ENCODE results near the gene NMNAT2. TPM values are rescaled to one million over a fixed set of nuclear protein-coding genes. Genes with fewer than 3 reads are reported as not detected.

Gene NMNAT2
- polyA plus RNA-seq, 4 donors, result 0.34 to 2.3 TPM; not detected in 2

- H3K27ac ChIP-seq (ENCODE audit: low read depth in 1 of 3, low read length in 2 of 3), result no peak overlapping the region
- DNase-seq (no peak), FAIRE-seq (no peak)
- H3K4me3 ChIP-seq (ENCODE audit: low read depth in 1 of 3, low read length in 3 of 3), result no peak overlapping the region
- H3K36me3 ChIP-seq (ENCODE audit: control insufficient read depth in 3 of 3, insufficient read depth in 2 of 3, low read depth in 1 of 3, low read length in 3 of 3), result no peaks in the 10 kb centered on the region
- WGBS, 3 donors, result 76 to 87% (median 81%) methylated on average over 6 of the region's 6 CpGs
- H3K4me1 ChIP-seq (ENCODE audit: control insufficient read depth in 3 of 3, insufficient read depth in 2 of 3, low read depth in 1 of 3, low read length in 2 of 3), result no peaks in the 10 kb centered on the region
- no peaks in the 10 kb centered on the region for H3K27me3 ChIP-seq (ENCODE audit: control insufficient read depth in 3 of 3, insufficient read depth in 3 of 3, low read length in 3 of 3)
- peaks cover 0 to 5% of the 10 kb centered on the region in 2 donors for H3K9me3 ChIP-seq (ENCODE audit: control insufficient read depth in 2 of 2, insufficient read depth in 1 of 2, low read depth in 1 of 2, low read length in 1 of 2)
These were observed 127.6 kb downstream of the NMNAT2 start for GRCh38 chr1:183290628-183291027.

GRCh38 chr1:183289051-183289496 is 129.1 kb downstream of the NMNAT2 start:
- no peak overlapping the region for H3K27ac ChIP-seq (ENCODE audit: low read depth in 1 of 3, low read length in 2 of 3)
- FAIRE-seq, result no peak
- 90 to 92% (median 90%) methylated on average over 9 of the region's 9 CpGs for WGBS, 3 donors

DNA sequence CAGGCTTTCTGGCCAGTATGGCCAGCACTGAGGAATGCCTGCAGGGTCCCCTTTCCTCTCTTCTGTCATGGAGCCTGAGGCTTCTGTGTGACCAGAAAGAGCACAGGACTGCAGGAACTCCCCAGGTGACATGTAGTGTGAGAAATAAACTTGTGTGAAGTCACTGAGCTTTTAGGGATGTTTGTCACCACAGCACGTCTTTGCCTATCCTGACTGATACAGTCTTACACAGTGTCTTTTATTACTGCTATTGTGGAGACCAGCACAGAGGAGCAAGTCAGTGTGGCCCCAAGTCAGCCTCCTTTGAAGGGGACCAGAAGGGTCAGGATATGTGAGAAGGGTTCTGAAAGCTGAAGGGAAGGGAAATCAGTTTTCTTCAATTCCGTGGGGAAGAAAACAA is 129.6 kb downstream of the NMNAT2 start:
- WGBS, 3 donors, result 88 to 98% (median 91%) methylated on average over 2 of the region's 2 CpGs
- Histone ChIP-seq H3K9me3 (ENCODE audit: control insufficient read depth in 2 of 2, insufficient read depth in 1 of 2, low read depth in 1 of 2, low read length in 1 of 2) (peaks cover 0 to 5% of the 10 kb centered on the region in 2 donors), H3K4me1 (ENCODE audit: control insufficient read depth in 3 of 3, insufficient read depth in 2 of 3, low read depth in 1 of 3, low read length in 2 of 3) (no peaks in the 10 kb centered on the region)

More at GRCh38 chr1:183289051-183289496, 129.1 kb downstream of the NMNAT2 start:
- Histone ChIP-seq H3K9me3 (ENCODE audit: control insufficient read depth in 2 of 2, insufficient read depth in 1 of 2, low read depth in 1 of 2, low read length in 1 of 2) (peaks cover 0 to 5% of the 10 kb centered on the region in 2 donors), H3K4me3 (ENCODE audit: low read depth in 1 of 3, low read length in 3 of 3) (no peak overlapping the region), H3K4me1 (ENCODE audit: control insufficient read depth in 3 of 3, insufficient read depth in 2 of 3, low read depth in 1 of 3, low read length in 2 of 3) (no peaks in the 10 kb centered on the region), H3K27me3 (ENCODE audit: control insufficient read depth in 3 of 3, insufficient read depth in 3 of 3, low read length in 3 of 3) (no peaks in the 10 kb centered on the region), H3K36me3 (ENCODE audit: control insufficient read depth in 3 of 3, insufficient read depth in 2 of 3, low read depth in 1 of 3, low read length in 3 of 3) (no peaks in the 10 kb centered on the region)
- no peak for DNase-seq

DNA sequence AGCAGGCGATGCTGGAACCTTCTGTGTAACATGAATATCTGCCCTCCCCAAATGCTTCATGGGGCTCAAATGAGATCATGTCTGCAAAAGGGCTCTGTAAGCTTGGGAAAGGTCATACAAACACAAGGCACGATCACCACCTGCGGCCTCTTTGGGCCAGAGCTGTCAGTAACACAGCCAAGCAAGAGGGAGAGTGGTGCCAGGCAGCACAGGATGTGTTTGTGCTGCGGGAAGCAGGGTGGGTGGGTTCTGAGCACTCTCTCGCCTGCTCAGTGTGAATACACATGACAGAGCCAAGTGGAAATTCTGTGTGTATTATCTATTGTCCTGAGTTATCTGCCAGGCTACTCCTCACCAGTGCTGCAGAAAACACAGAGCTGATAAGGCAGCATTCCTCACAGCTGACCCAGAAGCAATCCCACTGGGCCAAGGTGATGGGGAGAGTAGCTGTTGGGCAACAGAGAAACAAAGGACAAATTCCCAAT is 130.9 kb downstream of the NMNAT2 start:
- DNase-seq, result no peak
- Histone ChIP-seq H3K4me3 (ENCODE audit: low read depth in 1 of 3, low read length in 3 of 3) (no peak overlapping the region), H3K36me3 (ENCODE audit: control insufficient read depth in 3 of 3, insufficient read depth in 2 of 3, low read depth in 1 of 3, low read length in 3 of 3) (no peaks in the 10 kb centered on the region), H3K4me1 (ENCODE audit: control insufficient read depth in 3 of 3, insufficient read depth in 2 of 3, low read depth in 1 of 3, low read length in 2 of 3) (no peaks in the 10 kb centered on the region), H3K27ac (ENCODE audit: low read depth in 1 of 3, low read length in 2 of 3) (no peak overlapping the region), H3K27me3 (ENCODE audit: control insufficient read depth in 3 of 3, insufficient read depth in 3 of 3, low read length in 3 of 3) (no peaks in the 10 kb centered on the region), H3K9me3 (ENCODE audit: control insufficient read depth in 2 of 2, insufficient read depth in 1 of 2, low read depth in 1 of 2, low read length in 1 of 2) (peaks cover 0 to 5% of the 10 kb centered on the region in 2 donors)
- no peak for FAIRE-seq
- 58 to 73% (median 61%) methylated on average over 5 of the region's 5 CpGs for WGBS, 3 donors

More for the DNA sequence above, 129.6 kb downstream of the NMNAT2 start:
- no peak for FAIRE-seq
- Histone ChIP-seq H3K36me3 (ENCODE audit: control insufficient read depth in 3 of 3, insufficient read depth in 2 of 3, low read depth in 1 of 3, low read length in 3 of 3) (no peaks in the 10 kb centered on the region), H3K27ac (ENCODE audit: low read depth in 1 of 3, low read length in 2 of 3) (no peak overlapping the region), H3K27me3 (ENCODE audit: control insufficient read depth in 3 of 3, insufficient read depth in 3 of 3, low read length in 3 of 3) (no peaks in the 10 kb centered on the region), H3K4me3 (ENCODE audit: low read depth in 1 of 3, low read length in 3 of 3) (no peak overlapping the region)
- no peak for DNase-seq

DNA sequence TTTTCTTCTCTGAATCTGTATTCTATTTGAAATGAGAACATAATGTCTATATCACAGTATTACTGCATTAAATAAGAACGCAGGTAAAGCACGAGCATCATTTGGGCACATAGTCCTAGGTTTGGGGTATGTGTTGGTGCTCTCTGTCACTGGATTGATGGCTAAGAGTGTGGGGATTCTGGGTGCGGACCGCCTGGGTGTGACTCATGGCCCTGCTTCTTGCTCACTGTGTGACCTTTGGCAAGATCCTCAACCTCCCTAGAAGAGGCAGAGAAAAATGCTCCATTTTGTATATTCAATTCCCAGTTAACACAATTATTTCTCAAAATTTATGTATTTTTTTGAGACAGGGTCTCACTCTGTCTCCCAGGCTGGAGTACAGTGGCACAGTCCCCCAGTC is 132.4 kb downstream of the NMNAT2 start:
- Histone ChIP-seq H3K36me3 (ENCODE audit: control insufficient read depth in 3 of 3, insufficient read depth in 2 of 3, low read depth in 1 of 3, low read length in 3 of 3) (no peaks in the 10 kb centered on the region), H3K9me3 (ENCODE audit: control insufficient read depth in 2 of 2, insufficient read depth in 1 of 2, low read depth in 1 of 2, low read length in 1 of 2) (peaks cover 0 to 5% of the 10 kb centered on the region in 2 donors), H3K27ac (ENCODE audit: low read depth in 1 of 3, low read length in 2 of 3) (no peak overlapping the region), H3K4me1 (ENCODE audit: control insufficient read depth in 3 of 3, insufficient read depth in 2 of 3, low read depth in 1 of 3, low read length in 2 of 3) (peaks cover 0 to 5% (median 0%) of the 10 kb centered on the region in 3 donors), H3K27me3 (ENCODE audit: control insufficient read depth in 3 of 3, insufficient read depth in 3 of 3, low read length in 3 of 3) (no peaks in the 10 kb centered on the region), H3K4me3 (ENCODE audit: low read depth in 1 of 3, low read length in 3 of 3) (no peak overlapping the region)
- DNase-seq (no peak), FAIRE-seq (no peak)
- WGBS, 3 donors, result 52 to 86% (median 69%) methylated on average over 4 of the region's 4 CpGs

DNA sequence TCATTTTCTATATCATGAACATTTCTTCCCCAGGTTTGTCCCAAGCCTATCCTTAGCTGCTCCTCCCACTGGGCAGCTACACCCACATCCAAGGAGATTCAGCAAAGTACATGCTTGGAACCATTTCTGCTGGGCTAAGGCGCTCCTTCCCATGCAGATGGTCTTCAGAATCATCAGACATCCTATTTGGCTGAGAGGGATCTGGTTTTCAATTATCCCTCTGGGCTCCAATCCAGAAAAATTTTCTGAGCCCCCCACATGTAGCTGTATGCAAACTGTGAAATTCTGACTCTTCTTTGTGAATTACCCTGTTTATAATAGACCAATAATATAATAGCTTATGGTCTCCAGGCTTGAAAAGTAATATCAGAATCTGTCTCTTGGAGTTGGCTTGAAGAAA is 132.9 kb downstream of the NMNAT2 start:
- peaks cover 0 to 5% (median 0%) of the 10 kb centered on the region in 3 donors for H3K4me1 ChIP-seq (ENCODE audit: control insufficient read depth in 3 of 3, insufficient read depth in 2 of 3, low read depth in 1 of 3, low read length in 2 of 3)
- H3K27me3 ChIP-seq (ENCODE audit: control insufficient read depth in 3 of 3, insufficient read depth in 3 of 3, low read length in 3 of 3), result no peaks in the 10 kb centered on the region
- peaks cover 0 to 5% of the 10 kb centered on the region in 2 donors for H3K9me3 ChIP-seq (ENCODE audit: control insufficient read depth in 2 of 2, insufficient read depth in 1 of 2, low read depth in 1 of 2, low read length in 1 of 2)
- H3K27ac ChIP-seq (ENCODE audit: low read depth in 1 of 3, low read length in 2 of 3), result no peak overlapping the region
- FAIRE-seq, result no peak
- DNase-seq, result no peak
- no peaks in the 10 kb centered on the region for H3K36me3 ChIP-seq (ENCODE audit: control insufficient read depth in 3 of 3, insufficient read depth in 2 of 3, low read depth in 1 of 3, low read length in 3 of 3)
- H3K4me3 ChIP-seq (ENCODE audit: low read depth in 1 of 3, low read length in 3 of 3), result no peak overlapping the region
- 81 to 96% (median 90%) methylated on average over 1 of the region's 1 CpG for WGBS, 3 donors

DNA sequence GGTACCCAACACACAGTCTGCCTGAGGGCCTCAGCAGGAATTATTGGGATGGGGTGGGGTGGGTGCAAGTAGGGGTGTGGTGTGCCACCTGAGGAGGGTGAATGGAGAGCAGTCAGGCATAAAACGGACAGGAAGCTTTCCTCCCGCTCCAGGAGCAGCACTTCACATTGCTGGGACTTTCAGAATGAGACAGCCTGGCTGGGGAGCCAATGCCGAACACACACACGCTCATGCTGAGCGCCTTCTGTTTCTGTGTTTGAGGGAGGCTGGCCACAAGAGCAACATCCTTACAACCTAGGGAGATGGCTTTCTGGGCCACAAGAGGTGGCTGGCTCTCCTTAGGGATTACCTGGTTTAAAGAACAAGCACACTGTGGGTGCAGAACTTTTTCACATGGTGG is 134.1 kb downstream of the NMNAT2 start:
- no peak overlapping the region for H3K4me3 ChIP-seq (ENCODE audit: low read depth in 1 of 3, low read length in 3 of 3)
- peaks cover 0 to 8% (median 0%) of the 10 kb centered on the region in 3 donors for H3K4me1 ChIP-seq (ENCODE audit: control insufficient read depth in 3 of 3, insufficient read depth in 2 of 3, low read depth in 1 of 3, low read length in 2 of 3)
- H3K27me3 ChIP-seq (ENCODE audit: control insufficient read depth in 3 of 3, insufficient read depth in 3 of 3, low read length in 3 of 3), result no peaks in the 10 kb centered on the region
- peaks cover 0 to 5% of the 10 kb centered on the region in 2 donors for H3K9me3 ChIP-seq (ENCODE audit: control insufficient read depth in 2 of 2, insufficient read depth in 1 of 2, low read depth in 1 of 2, low read length in 1 of 2)
- no peak for FAIRE-seq
- no peaks in the 10 kb centered on the region for H3K36me3 ChIP-seq (ENCODE audit: control insufficient read depth in 3 of 3, insufficient read depth in 2 of 3, low read depth in 1 of 3, low read length in 3 of 3)
- WGBS, 3 donors, result 70 to 86% (median 84%) methylated on average over 5 of the region's 5 CpGs
- no peak for DNase-seq
- H3K27ac ChIP-seq (ENCODE audit: low read depth in 1 of 3, low read length in 2 of 3), result no peak overlapping the region

DNA sequence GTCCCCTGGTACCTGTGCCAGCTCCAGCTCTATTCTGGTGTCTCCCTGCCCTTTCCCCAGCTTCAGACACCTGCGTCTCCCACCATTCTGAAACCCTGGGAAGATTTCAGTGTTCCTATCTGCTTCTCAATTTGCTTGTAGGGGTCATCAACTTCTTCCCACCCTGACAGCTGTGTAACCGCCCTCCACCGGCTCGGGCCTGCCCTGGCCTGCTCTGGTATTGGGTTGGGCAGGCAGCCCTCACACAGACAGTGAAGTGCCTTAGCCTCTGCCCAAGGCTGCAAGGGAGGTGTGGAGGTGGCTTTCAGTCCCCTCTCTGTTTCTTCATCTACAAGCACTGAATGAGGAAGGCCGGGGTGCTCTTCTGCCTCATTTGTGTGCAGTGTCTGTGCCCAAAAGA is 134.9 kb downstream of the NMNAT2 start:
- Histone ChIP-seq H3K9me3 (ENCODE audit: control insufficient read depth in 2 of 2, insufficient read depth in 1 of 2, low read depth in 1 of 2, low read length in 1 of 2) (no peaks in the 10 kb centered on the region), H3K27ac (ENCODE audit: low read depth in 1 of 3, low read length in 2 of 3) (no peak overlapping the region), H3K4me1 (ENCODE audit: control insufficient read depth in 3 of 3, insufficient read depth in 2 of 3, low read depth in 1 of 3, low read length in 2 of 3) (peaks cover 0 to 8% (median 0%) of the 10 kb centered on the region in 3 donors), H3K36me3 (ENCODE audit: control insufficient read depth in 3 of 3, insufficient read depth in 2 of 3, low read depth in 1 of 3, low read length in 3 of 3) (no peaks in the 10 kb centered on the region), H3K27me3 (ENCODE audit: control insufficient read depth in 3 of 3, insufficient read depth in 3 of 3, low read length in 3 of 3) (no peaks in the 10 kb centered on the region), H3K4me3 (ENCODE audit: low read depth in 1 of 3, low read length in 3 of 3) (no peak overlapping the region)
- FAIRE-seq (no peak), DNase-seq (no peak)
- 78 to 85% (median 81%) methylated on average over 5 of the region's 5 CpGs for WGBS, 3 donors
